B cell (primary cell): ENCODE results near the gene ABCA2.

Source experiments
- EZH2 ChIP-seq: IDR thresholded peaks from 2 replicates; pipeline ENCODE4 v1.6.1; 2012; ENCODE audit warnings: borderline replicate concordance, low read depth, mild to moderate bottlenecking, moderate library complexity, low read length; ENCODE audit not compliant: insufficient read depth, poor library complexity, severe bottlenecking
- TF ChIP-seq, protein P1 (sequence below): fragments of 200-600 bp; IDR thresholded peaks from one replicate; pipeline ENCODE4 v1.8.0; 2022; ENCODE audit warnings: antibody characterized with exemption, mild to moderate bottlenecking

GRCh38 chr9:136983167-136983566 lies 44.9 kb downstream of the ABCA2 start:
- TF ChIP-seq, protein P1, sequence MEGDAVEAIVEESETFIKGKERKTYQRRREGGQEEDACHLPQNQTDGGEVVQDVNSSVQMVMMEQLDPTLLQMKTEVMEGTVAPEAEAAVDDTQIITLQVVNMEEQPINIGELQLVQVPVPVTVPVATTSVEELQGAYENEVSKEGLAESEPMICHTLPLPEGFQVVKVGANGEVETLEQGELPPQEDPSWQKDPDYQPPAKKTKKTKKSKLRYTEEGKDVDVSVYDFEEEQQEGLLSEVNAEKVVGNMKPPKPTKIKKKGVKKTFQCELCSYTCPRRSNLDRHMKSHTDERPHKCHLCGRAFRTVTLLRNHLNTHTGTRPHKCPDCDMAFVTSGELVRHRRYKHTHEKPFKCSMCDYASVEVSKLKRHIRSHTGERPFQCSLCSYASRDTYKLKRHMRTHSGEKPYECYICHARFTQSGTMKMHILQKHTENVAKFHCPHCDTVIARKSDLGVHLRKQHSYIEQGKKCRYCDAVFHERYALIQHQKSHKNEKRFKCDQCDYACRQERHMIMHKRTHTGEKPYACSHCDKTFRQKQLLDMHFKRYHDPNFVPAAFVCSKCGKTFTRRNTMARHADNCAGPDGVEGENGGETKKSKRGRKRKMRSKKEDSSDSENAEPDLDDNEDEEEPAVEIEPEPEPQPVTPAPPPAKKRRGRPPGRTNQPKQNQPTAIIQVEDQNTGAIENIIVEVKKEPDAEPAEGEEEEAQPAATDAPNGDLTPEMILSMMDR = no peak
- no peak for TF ChIP-seq EZH2
